Measurements from ENCODE around the gene ARL1.
A peak's percentile ranks its signal among the peaks of the same experiment; 100 is the strongest.
"Not testable (repeated sequence)": the region's sequence is repeated elsewhere in the genome, so short reads cannot be mapped to it uniquely, and the experiment has no call there.

ARL1 gene

GRCh38 chr12:101407436-101408345, at the start of gene ARL1:
TSS of gene ARL1 (minus strand) at chr12:101407772. CDS start at chr12:101407645, 127 bp downstream.
- DNase-seq (ENCODE audit: low spot score), result peak; percentile 92

GRCh38 chr12:101455685-101456084, 48.1 kb upstream of the ARL1 start:
- no peak for DNase-seq (ENCODE audit: low spot score)

GRCh38 chr12:101441461-101442224, 34.1 kb upstream of the ARL1 start:
- no peak for DNase-seq (ENCODE audit: low spot score)

- DNase-seq (ENCODE audit: low spot score), result no peak
Observed at GRCh38 chr12:101439236-101439635, 31.7 kb upstream of the ARL1 start.

- DNase-seq (ENCODE audit: low spot score), result no peak
Observed at GRCh38 chr12:101436136-101436535, 28.6 kb upstream of the ARL1 start.

- DNase-seq (ENCODE audit: low spot score), result no peak
Observed at GRCh38 chr12:101430456-101430855, 22.9 kb upstream of the ARL1 start.

- no peak for DNase-seq (ENCODE audit: low spot score)
Observed at GRCh38 chr12:101424620-101425019, 17.0 kb upstream of the ARL1 start.

GRCh38 chr12:101422066-101422465, 14.5 kb upstream of the ARL1 start:
- DNase-seq (ENCODE audit: low spot score), result not testable (repeated sequence)

GRCh38 chr12:101415228-101415627, 7.7 kb upstream of the ARL1 start:
- DNase-seq (ENCODE audit: low spot score), result no peak

- peak; percentile 65 for DNase-seq (ENCODE audit: low spot score)
Observed at GRCh38 chr12:101414533-101415119, 7.1 kb upstream of the ARL1 start.

GRCh38 chr12:101410169-101410568, 2.6 kb upstream of the ARL1 start:
- not testable (repeated sequence) for DNase-seq (ENCODE audit: low spot score)

GRCh38 chr12:101407049-101407435, 530 bp downstream of the ARL1 start:
- no peak for DNase-seq (ENCODE audit: low spot score)

- not testable (repeated sequence) for DNase-seq (ENCODE audit: low spot score)
Observed at GRCh38 chr12:101391181-101391580, 16.4 kb downstream of the ARL1 start.

GRCh38 chr12:101379149-101379548, 28.4 kb downstream of the ARL1 start:
- no peak for DNase-seq (ENCODE audit: low spot score)

GRCh38 chr12:101375573-101375972, 32.0 kb downstream of the ARL1 start:
- DNase-seq (ENCODE audit: low spot score), result no peak

GRCh38 chr12:101372431-101372830, 35.1 kb downstream of the ARL1 start:
- DNase-seq (ENCODE audit: low spot score), result no peak

GRCh38 chr12:101368016-101368415, 39.6 kb downstream of the ARL1 start:
- DNase-seq (ENCODE audit: low spot score), result no peak

GRCh38 chr12:101361455-101361854, 46.1 kb downstream of the ARL1 start:
- DNase-seq (ENCODE audit: low spot score), result no peak

GRCh38 chr12:101356794-101357193, 50.8 kb downstream of the ARL1 start:
- no peak for DNase-seq (ENCODE audit: low spot score)

GRCh38 chr12:101351682-101352081, 55.9 kb downstream of the ARL1 start:
- DNase-seq (ENCODE audit: low spot score), result no peak

- no peak for DNase-seq (ENCODE audit: low spot score)
Observed at GRCh38 chr12:101343893-101344292, 63.7 kb downstream of the ARL1 start.
